ENCODE data around the gene IGLL5. TPM values are rescaled to one million over a fixed set of nuclear protein-coding genes. Genes with fewer than 3 reads are reported as not detected.

The IGLL5 gene
- total RNA-seq (under 1 TPM in 2 of 4 donors, not detected in 2; 0.45 to 0.50 TPM), polyA plus RNA-seq (under 1 TPM in 1 of 3 donors, not detected in 2; 0.06 TPM)
- long read RNA-seq, donor 1: 0 reads
- long read RNA-seq, donor 2: 0 reads

- H3K27me3 ChIP-seq (ENCODE audit: insufficient read depth in 3 of 3, low read length in 2 of 3): peaks cover 0 to 7% (median 0%) of the 10 kb centered on the region in 3 donors
- intact Hi-C loops (cut with DNase I): no loop called here
- H3K9me3 ChIP-seq: no peaks in the 10 kb centered on the region
- no peak within 1 kb of the TSS for H3K4me3 ChIP-seq
- WGBS, 3 donors: 82 to 91% (median 86%) methylated on average over 13 to 15 of the region's 15 CpGs
- DNase-seq: no peak
- H3K36me3 ChIP-seq (ENCODE audit: insufficient read depth in 1 of 2, low read depth in 1 of 2): no peaks in the 10 kb centered on the region
- ATAC-seq: no peak
- H3K4me1 ChIP-seq: no peaks in the 10 kb centered on the region
- TF ChIP-seq CTCF (IDR thresholded peaks at IDR 0.05): no peak
- H3K27ac ChIP-seq: no peak within 1 kb of the TSS
Measured at GRCh38 chr22:22887621-22888503, at the start of gene IGLL5. Gene IGLL5, plus strand, starts transcription at chr22:22887816. Its CDS starts 238 bp downstream, at chr22:22888054.

- DNase-seq (no peak), ATAC-seq (no peak)
- Histone ChIP-seq H3K36me3 (ENCODE audit: insufficient read depth in 1 of 2, low read depth in 1 of 2) (no peaks in the 10 kb centered on the region), H3K4me1 (no peaks in the 10 kb centered on the region), H3K27me3 (ENCODE audit: insufficient read depth in 3 of 3, low read length in 2 of 3) (peaks cover 2 to 24% (median 3%) of the 10 kb centered on the region in 3 donors), H3K4me3 (no peak overlapping the region), H3K27ac (no peak overlapping the region), H3K9me3 (no peaks in the 10 kb centered on the region)
- TF ChIP-seq CTCF (IDR thresholded peaks at IDR 0.05): no peak
- intact Hi-C loops (cut with DNase I): no loop called here
- WGBS, 3 donors: 89 to 92% (median 92%) methylated on average over 5 of the region's 5 CpGs
Measured at GRCh38 chr22:22838148-22838786, 49.3 kb upstream of the IGLL5 start.

- DNase-seq (no peak), ATAC-seq (no peak)
- Histone ChIP-seq H3K27ac (no peak overlapping the region), H3K9me3 (no peaks in the 10 kb centered on the region), H3K4me3 (no peak overlapping the region), H3K27me3 (ENCODE audit: insufficient read depth in 3 of 3, low read length in 2 of 3) (peaks cover 2 to 24% (median 3%) of the 10 kb centered on the region in 3 donors), H3K4me1 (no peaks in the 10 kb centered on the region), H3K36me3 (ENCODE audit: insufficient read depth in 1 of 2, low read depth in 1 of 2) (no peaks in the 10 kb centered on the region)
- intact Hi-C loops (cut with DNase I): no loop called here
- 71 to 86% (median 74%) methylated on average over 6 of the region's 6 CpGs for WGBS, 3 donors
- no peak for TF ChIP-seq CTCF (IDR thresholded peaks at IDR 0.05)
Measured at GRCh38 chr22:22839570-22840314, 47.9 kb upstream of the IGLL5 start.

- no peak for ATAC-seq
- DNase-seq: no peak
- H3K36me3 ChIP-seq (ENCODE audit: insufficient read depth in 1 of 2, low read depth in 1 of 2): no peaks in the 10 kb centered on the region
- intact Hi-C loops (cut with DNase I): no loop called here
- H3K4me3 ChIP-seq: no peak overlapping the region
- peaks cover 0 to 22% (median 1%) of the 10 kb centered on the region in 3 donors for H3K27me3 ChIP-seq (ENCODE audit: insufficient read depth in 3 of 3, low read length in 2 of 3)
- no peaks in the 10 kb centered on the region for H3K9me3 ChIP-seq
- no peaks in the 10 kb centered on the region for H3K4me1 ChIP-seq
- TF ChIP-seq CTCF (IDR thresholded peaks at IDR 0.05): no peak
- 59 to 82% (median 62%) methylated on average over 2 of the region's 2 CpGs for WGBS, 3 donors
- H3K27ac ChIP-seq: no peak overlapping the region
Measured at GRCh38 chr22:22840780-22841179, 46.8 kb upstream of the IGLL5 start.

Data from psoas muscle (tissue), 8 donors.